HUDEP-2 (cell line): Measurements from ENCODE around the gene RAB9B.

Source experiments
- DNase-seq, 76 experiments: peaks; one replicate each; lab custom pipeline; 2025; ENCODE audit not compliant: unreplicated experiment in 76 of 76; lab: John Stamatoyannopoulos, UW

The RAB9B gene

GRCh38 chrX:103773445-103773844 lies 58.6 kb downstream of the RAB9B start:
- no peak for DNase-seq
